Stimulated activated CD4-positive, alpha-beta T cell treated with anti-CD3 and anti-CD28 coated beads, Interleukin-2, amount 100 ng/mL, for 24 hours (primary cell): ENCODE results near the gene LZTFL1.

Experiments used
- DNase-seq, 2 donors: peaks; one replicate each; pipeline ENCODE4 v3.0.0-alpha.2; 2020

The LZTFL1 gene

DNA sequence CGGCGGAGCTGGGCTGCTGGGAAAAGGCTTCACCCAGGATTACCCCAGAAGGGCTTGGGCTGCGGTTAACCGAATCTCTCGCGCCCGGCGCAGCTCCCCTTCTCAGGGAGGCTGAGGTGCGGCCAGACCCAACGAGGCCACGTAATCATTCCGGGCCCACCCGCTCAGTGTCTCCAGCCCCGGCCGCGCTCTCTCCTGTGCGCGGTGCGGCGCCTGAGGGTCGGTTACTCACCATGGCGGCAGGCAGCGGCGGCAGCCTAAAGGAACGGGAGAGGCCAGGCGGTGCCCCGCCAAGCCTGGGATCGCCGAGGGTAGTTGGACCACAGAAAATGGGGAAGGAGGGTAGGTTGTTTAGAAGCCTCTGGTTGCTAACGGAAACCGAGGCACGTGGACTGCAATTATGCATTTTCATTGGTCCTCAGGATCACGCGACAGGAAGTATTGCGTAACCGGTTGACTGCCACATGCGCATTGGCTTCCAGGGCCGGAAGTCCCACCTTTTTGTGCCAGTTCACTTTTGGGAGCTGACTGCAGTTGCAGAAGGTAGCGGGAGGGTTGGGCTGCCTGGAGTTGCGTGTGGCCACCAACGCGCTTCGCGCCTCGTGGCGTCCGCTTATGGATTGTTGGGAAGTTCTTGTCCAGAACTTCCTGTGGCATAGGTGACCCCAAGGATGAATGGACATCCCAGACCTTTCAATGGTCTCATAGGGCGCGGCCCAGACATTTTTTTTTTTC lies at the start of gene LZTFL1:
TSS of gene LZTFL1 (minus strand) at position 363 of the 735 bp plus-strand sequence. CDS start at position 235, 128 bp downstream.
- peak; percentile 87 to 89 for DNase-seq

DNA sequence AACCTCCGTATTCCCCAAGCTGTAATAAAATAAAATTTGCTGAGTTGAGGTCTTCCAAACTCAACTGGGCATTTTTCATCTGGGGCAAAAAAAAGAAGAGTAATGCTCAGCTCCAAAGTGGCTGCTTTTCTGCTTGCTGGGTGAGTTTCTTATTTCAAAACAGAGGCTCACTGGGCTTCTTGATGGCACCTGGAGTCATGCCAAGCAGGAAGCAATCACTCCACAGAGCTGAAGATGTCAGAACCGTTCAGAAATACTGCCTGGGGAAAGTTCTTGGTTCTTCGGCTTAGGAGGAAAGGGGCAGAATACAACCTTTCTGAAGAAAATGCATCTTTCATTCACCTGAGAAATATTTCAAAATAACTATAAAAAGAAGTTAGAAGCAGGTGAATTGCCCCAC lies 48.5 kb upstream of the LZTFL1 start:
- no peak for DNase-seq

DNA sequence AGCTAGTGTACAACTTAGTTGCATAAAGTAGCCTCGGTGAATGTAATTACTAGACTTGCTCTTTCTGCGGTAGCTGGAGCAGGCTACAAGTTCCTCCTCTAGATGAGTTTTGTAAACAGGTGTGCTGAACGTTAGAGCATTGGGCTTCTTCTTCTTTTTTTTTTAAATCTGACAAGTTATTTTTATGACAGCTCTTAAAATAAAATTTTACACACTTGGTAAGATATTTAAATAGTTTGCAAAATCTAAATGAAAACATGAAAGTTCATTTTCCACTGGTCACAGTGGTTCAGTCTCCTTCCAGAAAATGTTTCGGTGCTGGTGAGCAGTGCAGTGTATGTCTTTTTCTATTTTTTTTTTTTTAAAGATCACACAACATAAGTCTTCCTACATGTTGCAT lies 47.4 kb upstream of the LZTFL1 start:
- DNase-seq = no peak

GRCh38 chr3:45887759-45888511 lies 46.0 kb upstream of the LZTFL1 start:
- DNase-seq = no peak

DNA sequence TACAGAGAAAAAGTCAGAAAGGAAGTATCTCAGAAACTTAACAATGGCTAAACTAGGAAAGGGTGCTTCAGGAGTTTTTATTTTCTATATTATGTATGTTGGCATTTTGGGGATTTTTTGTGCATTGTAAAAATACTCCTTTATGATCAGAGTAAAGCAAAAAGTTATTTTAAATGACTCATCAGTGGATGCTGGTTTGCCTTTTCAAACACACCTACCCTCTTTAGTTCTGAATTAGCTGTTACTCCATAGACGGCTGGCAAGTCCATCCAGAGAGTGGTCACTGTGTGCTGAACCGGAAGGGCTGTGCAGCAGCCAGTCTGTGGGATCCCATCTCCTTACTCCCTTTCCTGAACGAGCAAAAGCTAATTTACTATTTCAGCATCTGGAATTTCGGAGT lies 45.4 kb upstream of the LZTFL1 start:
- DNase-seq = no peak

- no peak for DNase-seq
Observed at GRCh38 chr3:45885979-45886705, 44.2 kb upstream of the LZTFL1 start, which contains the start of gene CCR9. Gene CCR9 (plus strand): TSS chr3:45886543. CDS start chr3:45894934, 8,391 bp downstream.

- peak in 1 of 2 donors; percentile 35 for DNase-seq
Observed at GRCh38 chr3:45884368-45885201, 42.7 kb upstream of the LZTFL1 start.

DNA sequence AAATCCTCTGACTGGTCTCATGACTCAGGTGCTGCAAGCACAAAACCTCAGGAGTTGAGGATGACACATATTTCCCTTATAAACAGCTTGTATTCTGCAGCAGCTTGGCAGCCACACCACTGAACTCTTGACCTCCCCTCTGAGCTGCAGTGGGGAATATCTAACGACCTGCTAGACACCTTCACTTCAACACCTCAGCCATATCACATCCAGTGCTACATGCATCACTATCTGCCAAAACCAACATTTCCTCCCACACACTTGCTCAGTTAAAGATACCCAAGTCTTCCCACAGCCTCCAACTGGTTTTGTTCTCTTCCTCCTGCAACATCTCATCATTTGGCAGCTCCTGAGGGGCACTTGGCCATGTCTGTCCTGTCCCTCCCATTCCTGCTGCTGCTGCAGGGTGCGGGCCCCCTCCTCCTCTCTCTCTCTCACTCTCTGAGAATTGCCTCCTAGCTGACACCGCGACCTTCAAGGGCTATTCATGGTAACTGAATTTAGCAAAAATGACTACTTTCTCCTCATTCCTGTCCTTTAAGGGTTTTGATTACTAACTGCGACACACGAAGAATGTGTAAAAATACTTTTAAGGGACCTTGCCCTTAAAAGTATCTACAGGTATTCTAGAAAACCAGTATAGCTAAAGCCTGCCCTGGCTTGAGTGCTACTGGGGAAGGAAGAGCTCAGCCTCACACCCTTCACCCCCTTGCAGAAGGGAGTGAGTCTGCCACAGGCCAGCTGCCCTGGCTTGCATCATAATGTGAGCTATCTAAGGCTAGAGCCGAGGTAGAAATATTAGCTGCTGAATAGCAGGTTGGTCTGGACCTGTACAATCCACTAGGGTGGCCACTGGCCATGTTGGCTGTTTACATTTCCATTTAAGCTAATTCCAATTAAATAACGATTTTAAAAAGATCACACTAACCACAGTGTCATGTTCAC lies 39.4 kb upstream of the LZTFL1 start:
- peak; percentile 19 to 41 for DNase-seq

DNA sequence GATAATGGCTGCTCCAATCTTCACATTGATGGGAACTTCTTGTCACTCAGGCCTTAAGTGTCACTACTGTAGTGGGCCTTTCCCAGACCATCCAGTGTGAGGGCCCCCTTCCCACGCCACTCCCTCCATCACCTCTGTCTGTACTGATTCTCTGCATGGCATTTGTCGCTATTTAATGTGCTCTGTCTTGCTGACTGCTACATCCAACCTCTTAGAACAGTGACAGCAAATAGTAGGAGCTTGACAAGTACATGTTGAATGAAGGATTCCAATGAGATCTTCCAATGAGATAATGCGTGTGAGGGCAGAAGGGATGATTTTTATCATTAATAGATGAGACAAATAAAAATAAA lies 38.8 kb upstream of the LZTFL1 start:
- DNase-seq = no peak

DNA sequence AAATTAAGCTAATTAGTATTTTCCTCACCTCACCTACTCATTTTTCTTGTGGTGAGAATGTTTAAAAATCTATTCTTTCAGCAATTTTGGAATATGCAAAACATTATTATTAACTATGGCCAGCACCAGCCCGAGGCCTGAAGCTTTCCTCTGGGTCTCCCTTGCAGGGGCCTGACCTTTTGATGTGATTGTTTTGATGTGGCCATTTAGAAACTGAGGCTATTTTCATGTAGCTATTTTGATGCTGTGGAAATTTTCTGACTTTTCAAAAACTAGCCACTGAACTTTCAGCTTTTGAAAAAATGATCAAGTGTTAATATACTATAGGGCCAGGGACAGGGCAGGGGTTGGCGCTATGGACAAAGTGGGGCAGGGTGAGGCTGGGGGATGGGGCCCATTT lies 36.2 kb upstream of the LZTFL1 start:
- no peak for DNase-seq

- DNase-seq = no peak
Observed at GRCh38 chr3:45874677-45875346, 32.9 kb upstream of the LZTFL1 start.

- no peak for DNase-seq
Observed at GRCh38 chr3:45873638-45874037, 31.7 kb upstream of the LZTFL1 start.

GRCh38 chr3:45873036-45873435 lies 31.1 kb upstream of the LZTFL1 start:
- no peak for DNase-seq

GRCh38 chr3:45872569-45872968 lies 30.6 kb upstream of the LZTFL1 start:
- DNase-seq = no peak

- no peak for DNase-seq
Observed at GRCh38 chr3:45871780-45872179, 29.9 kb upstream of the LZTFL1 start.

DNA sequence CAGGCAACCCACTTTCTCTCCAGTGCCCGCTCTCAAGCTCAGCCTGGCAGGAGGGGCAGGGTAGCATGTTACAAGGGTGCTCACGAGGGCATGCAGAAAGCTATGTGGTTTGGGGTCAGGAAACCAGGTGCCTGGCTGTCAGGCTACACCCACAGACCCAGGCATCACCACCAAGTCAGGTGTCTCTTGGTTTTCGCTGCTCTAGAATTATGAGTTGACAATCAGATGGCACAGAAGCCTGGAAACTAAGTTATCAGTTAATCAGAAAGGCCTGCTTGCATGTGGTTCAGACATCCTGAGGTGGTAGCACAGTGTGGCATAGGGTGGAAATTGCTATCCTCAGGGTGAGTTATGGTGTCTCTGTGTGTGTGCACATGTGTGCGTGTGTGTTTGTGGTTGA lies 28.2 kb upstream of the LZTFL1 start:
- peak; percentile 29 to 51 for DNase-seq

GRCh38 chr3:45869638-45870037 lies 27.7 kb upstream of the LZTFL1 start:
- no peak for DNase-seq

GRCh38 chr3:45868650-45869049 lies 26.7 kb upstream of the LZTFL1 start:
- no peak for DNase-seq

DNA sequence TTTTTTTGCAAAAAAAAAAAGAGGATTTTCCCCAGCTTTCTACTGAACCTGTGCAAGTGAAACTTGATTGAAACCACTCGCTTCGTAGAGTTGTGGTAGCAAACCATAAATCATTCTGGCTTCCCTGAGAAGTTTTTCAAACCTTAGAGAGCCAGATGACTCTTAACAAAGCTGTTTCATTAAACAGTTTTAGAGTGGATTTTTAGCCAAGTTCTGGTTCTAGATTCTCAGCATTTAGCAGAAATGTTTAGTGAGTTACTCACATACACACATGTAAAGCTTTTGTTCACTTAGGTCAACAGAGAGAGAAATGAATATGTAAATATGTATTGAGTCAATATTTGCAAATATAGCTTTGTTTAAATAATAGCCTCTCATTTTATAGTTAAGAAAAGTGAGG lies 26.3 kb upstream of the LZTFL1 start:
- no peak for DNase-seq

DNA sequence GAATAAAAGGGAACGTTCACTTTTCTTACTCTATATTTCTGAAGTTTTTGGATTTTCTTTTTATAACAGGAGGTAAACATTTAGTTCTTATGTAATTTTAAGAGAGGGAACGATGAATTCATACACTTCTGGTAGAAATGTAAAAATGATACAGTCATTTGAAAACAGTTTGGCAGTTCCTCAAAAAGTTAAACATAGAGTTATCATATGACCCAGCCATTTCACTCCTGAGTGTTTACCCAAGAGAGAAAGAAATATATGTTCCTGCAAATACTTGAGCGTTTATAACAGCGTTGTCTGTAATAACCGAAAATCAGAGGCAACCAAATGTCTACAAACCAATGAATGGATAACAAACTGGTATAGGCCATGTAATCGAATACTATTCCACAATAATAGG lies 23.6 kb upstream of the LZTFL1 start:
- DNase-seq = no peak
